Kidney (tissue), 14 donors: ENCODE data around the gene CCDC39. TPM values are rescaled to one million over a fixed set of nuclear protein-coding genes. Genes with fewer than 3 reads are reported as not detected.

ENCODE experiments used
- DNase-seq, 5 donors: peaks; one replicate each; pipeline ENCODE4 v3.0.0-alpha.2; 2013 to 2020
- FAIRE-seq: peaks from 2 replicates; lab custom pipeline; 2012; peaks lifted over from hg19 to GRCh38; lab: Jason Lieb, UNC
- H3K27ac ChIP-seq, 2 donors: one replicate each; pipeline ENCODE4 v1.7.0; 2013; ENCODE audit warnings: low read depth in 2 of 2, low read length in 2 of 2, inconsistent platforms in 1 of 2
- H3K27me3 ChIP-seq: one replicate; pipeline ENCODE4 v1.7.1; 2013; ENCODE audit warnings: low read length, inconsistent platforms; ENCODE audit not compliant: control insufficient read depth, insufficient read depth
- H3K36me3 ChIP-seq, 3 donors: one replicate each; pipeline versions ENCODE4 v1.7.0 to v1.7.1; 2013; ENCODE audit warnings: low read length in 3 of 3, control low read depth in 1 of 3, inconsistent platforms in 1 of 3; ENCODE audit not compliant: insufficient read depth in 3 of 3, control insufficient read depth in 2 of 3
- H3K4me1 ChIP-seq, 3 donors: one replicate each; pipeline versions ENCODE4 v1.7.0 to v1.7.1; 2013; ENCODE audit warnings: low read length in 3 of 3, inconsistent platforms in 1 of 3, low read depth in 1 of 3; ENCODE audit not compliant: control insufficient read depth in 2 of 3, insufficient read depth in 2 of 3
- H3K4me3 ChIP-seq, 3 donors: one replicate each; pipeline versions ENCODE4 v1.7.0 to v1.8.1; 2013; ENCODE audit warnings: low read length in 3 of 3, control low read depth in 1 of 3, inconsistent platforms in 1 of 3
- H3K9ac ChIP-seq, 3 donors: one replicate each; pipeline versions ENCODE4 v1.7.0 to v1.7.1; 2013; ENCODE audit warnings: low read length in 3 of 3, control low read depth in 1 of 3, inconsistent platforms in 1 of 3
- H3K9me3 ChIP-seq, 3 donors: one replicate each; pipeline versions ENCODE4 v1.7.0 to v1.7.1; 2013; ENCODE audit warnings: low read length in 3 of 3, control low read depth in 1 of 3, inconsistent platforms in 1 of 3; ENCODE audit not compliant: control insufficient read depth in 2 of 3, insufficient read depth in 1 of 3
- intact Hi-C: fragments of 100-400 bp; cut with DNase I; formaldehyde crosslinking; loops from one replicate; pipeline ENCODE4 v1.11.1; 2022
- polyA plus RNA-seq: library from polyadenylated mRNA; stranded (reverse); fragments of 350-450 nt; fragmentation: Illumina TruSeq; extraction: RNeasy Lipid Tissue Mini Kit (QIAGEN cat#74804); gene quantifications from one replicate; pipeline ENCODE4 v1.2.3, GENCODE V29; 2014; ENCODE audit warnings: low read depth, low replicate concordance; ENCODE audit not compliant: insufficient read depth
- total RNA-seq: library from RNA; stranded (reverse); fragmentation: NEBNext Ultra II Directional; extraction: Animal tissue kit (Norgen Biotek cat#: 25700); gene quantifications from one replicate; pipeline ENCODE4 v1.2.1, GENCODE V29; 2021
- TF ChIP-seq, protein P1 (sequence below): IDR thresholded peaks from 3 replicates; pipeline ENCODE4 v1.5.1; 2012; ENCODE audit warnings: mild to moderate bottlenecking, moderate library complexity, borderline replicate concordance; ENCODE audit not compliant: insufficient read depth; ENCODE audit errors: extremely low read depth
- donor health status: control.
- donor health status: control.
- donor health status: control.
- donor health status: control.
- donor health status: control.
- donor health status: DM: yes; HTN: yes; CAD: no.
- donor health status: Normal renal cell carcinoma (clear cell type).

CCDC39 gene
- total and polyA plus RNA-seq, 2 donors from 2014 or later = 0.60 TPM; not detected in 1

DNA sequence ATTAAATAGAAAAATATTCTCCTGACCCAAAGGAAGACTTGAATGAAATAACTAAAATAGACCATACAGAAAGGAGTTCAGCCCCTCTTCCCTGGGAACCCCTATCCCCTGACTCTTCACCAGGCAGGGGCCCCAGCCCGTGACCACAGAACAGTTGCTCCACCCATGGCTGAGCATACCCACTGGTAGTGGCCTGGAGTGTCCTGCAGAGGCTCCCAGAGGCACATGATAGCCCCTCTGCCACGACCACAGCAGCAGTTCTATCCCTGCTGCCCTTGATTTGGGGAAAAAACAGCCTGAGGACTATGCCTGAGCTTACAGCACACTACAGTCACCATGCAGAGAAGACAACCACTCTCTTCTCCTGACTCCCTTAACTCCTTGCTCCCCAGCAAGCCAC is 45.6 kb downstream of the CCDC39 start:
- TF ChIP-seq, protein P1, sequence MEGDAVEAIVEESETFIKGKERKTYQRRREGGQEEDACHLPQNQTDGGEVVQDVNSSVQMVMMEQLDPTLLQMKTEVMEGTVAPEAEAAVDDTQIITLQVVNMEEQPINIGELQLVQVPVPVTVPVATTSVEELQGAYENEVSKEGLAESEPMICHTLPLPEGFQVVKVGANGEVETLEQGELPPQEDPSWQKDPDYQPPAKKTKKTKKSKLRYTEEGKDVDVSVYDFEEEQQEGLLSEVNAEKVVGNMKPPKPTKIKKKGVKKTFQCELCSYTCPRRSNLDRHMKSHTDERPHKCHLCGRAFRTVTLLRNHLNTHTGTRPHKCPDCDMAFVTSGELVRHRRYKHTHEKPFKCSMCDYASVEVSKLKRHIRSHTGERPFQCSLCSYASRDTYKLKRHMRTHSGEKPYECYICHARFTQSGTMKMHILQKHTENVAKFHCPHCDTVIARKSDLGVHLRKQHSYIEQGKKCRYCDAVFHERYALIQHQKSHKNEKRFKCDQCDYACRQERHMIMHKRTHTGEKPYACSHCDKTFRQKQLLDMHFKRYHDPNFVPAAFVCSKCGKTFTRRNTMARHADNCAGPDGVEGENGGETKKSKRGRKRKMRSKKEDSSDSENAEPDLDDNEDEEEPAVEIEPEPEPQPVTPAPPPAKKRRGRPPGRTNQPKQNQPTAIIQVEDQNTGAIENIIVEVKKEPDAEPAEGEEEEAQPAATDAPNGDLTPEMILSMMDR = no peak
- FAIRE-seq = no peak

DNA sequence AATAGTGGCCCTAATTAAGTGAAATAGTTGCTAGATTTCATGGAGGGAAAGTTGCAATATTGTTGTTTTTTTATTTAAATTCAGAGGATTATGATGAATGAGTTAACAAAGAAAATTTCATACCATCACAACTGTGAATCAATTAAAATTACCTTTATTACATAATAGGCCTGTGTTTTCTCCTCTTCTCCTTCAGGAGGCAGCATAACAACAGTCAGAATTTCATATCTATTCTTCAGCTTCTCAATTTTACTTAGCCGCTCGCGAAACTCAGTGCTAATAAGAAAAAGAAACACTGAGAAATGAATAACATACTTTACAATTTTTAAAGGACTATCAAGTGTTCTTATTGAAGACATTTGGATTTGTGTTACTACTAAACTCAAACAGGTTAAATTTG is 48.0 kb downstream of the CCDC39 start:
- TF ChIP-seq, protein P1 = no peak
- DNase-seq = no peak
- no peaks in the 10 kb centered on the region for H3K36me3 ChIP-seq
- H3K4me3 ChIP-seq = no peak overlapping the region
- no peaks in the 10 kb centered on the region for H3K27me3 ChIP-seq
- FAIRE-seq = no peak
- H3K27ac ChIP-seq = no peak overlapping the region
- H3K9me3 ChIP-seq = no peaks in the 10 kb centered on the region
- intact Hi-C loops = no loop called here
- H3K4me1 ChIP-seq = no peaks in the 10 kb centered on the region
- H3K9ac ChIP-seq = no peak overlapping the region

More for the DNA sequence above, 45.6 kb downstream of the CCDC39 start:
- Histone ChIP-seq H3K4me1 (no peaks in the 10 kb centered on the region), H3K9ac (no peak overlapping the region), H3K4me3 (no peak overlapping the region), H3K27me3 (no peaks in the 10 kb centered on the region), H3K27ac (no peak overlapping the region), H3K9me3 (no peaks in the 10 kb centered on the region), H3K36me3 (no peaks in the 10 kb centered on the region)
- DNase-seq = peak in 2 of 5 donors; percentile 6 to 10
- intact Hi-C loops = no loop called here

DNA sequence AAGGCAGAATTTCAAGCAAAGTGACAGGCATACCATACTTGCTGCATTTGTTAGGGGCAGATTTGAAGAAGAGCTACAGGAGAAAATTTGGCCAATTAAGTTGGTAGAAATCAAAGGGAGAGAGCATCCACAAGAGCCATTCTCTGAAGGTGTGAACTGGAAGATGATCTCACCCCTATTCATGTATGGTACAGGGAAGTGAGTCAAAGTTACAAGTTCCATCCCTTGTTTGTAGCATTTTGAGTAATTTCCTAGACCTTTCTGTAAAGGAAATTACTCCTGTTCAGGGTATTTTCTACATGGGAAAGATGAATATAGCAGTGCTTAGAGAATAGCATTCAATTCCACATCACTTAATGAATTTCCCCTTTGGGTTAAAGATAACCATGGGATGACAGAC is 48.9 kb downstream of the CCDC39 start:
- H3K27ac ChIP-seq = no peak overlapping the region
- H3K9me3 ChIP-seq = no peaks in the 10 kb centered on the region
- H3K9ac ChIP-seq = no peak overlapping the region
- no peak for FAIRE-seq
- no peak overlapping the region for H3K4me3 ChIP-seq
- TF ChIP-seq, protein P1 = no peak
- intact Hi-C loops = no loop called here
- no peaks in the 10 kb centered on the region for H3K36me3 ChIP-seq
- no peaks in the 10 kb centered on the region for H3K4me1 ChIP-seq
- H3K27me3 ChIP-seq = no peaks in the 10 kb centered on the region
- no peak for DNase-seq

DNA sequence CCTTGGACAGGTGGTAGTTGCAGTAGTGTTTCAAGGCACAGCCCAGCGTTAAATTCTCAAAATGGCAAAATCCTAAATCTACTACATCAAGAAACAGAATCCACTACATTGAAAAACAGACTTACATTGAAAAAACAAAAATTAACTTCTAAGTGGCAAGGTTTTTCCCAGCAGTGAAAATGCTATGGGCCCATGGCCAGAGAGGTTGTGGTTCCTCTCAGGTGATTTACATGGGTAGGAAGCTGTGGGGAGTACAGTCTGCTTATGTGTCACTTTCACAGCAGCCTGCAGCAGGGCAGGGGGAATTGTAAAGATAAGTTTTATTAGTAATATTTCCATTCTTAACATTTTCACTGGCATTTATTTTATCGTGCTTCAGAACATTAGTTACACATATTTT is 52.4 kb downstream of the CCDC39 start:
- Histone ChIP-seq H3K27me3 (no peaks in the 10 kb centered on the region), H3K27ac (no peak overlapping the region), H3K4me3 (no peak overlapping the region), H3K4me1 (no peaks in the 10 kb centered on the region), H3K9me3 (no peaks in the 10 kb centered on the region), H3K9ac (no peak overlapping the region), H3K36me3 (no peaks in the 10 kb centered on the region)
- TF ChIP-seq, protein P1 = no peak
- intact Hi-C loops = no loop called here
- DNase-seq (no peak), FAIRE-seq (no peak)
